GM10847 (cell line): ENCODE data around the gene RHOT1.

Source experiments
- POLR2A ChIP-seq: IDR thresholded peaks from 2 replicates; pipeline ENCODE4 v1.6.1; 2011; ENCODE audit not compliant: insufficient read length; ENCODE audit errors: extremely low read depth

Gene RHOT1

GRCh38 chr17:32264140-32264799 is 122.0 kb downstream of the RHOT1 start:
- TF ChIP-seq POLR2A = no peak

- no peak for TF ChIP-seq POLR2A
These were observed 122.5 kb downstream of the RHOT1 start for GRCh38 chr17:32264823-32265191.

- TF ChIP-seq POLR2A = no peak
These were observed 123.1 kb downstream of the RHOT1 start, which contains the start of gene RHBDL3 for GRCh38 chr17:32265192-32265923. Gene RHBDL3 (plus strand): TSS chr17:32265832. CDS start chr17:32266190, 358 bp downstream.

GRCh38 chr17:32266051-32266388 is 123.7 kb downstream of the RHOT1 start:
- TF ChIP-seq POLR2A = no peak

- TF ChIP-seq POLR2A = no peak
These were observed 124.3 kb downstream of the RHOT1 start for GRCh38 chr17:32266389-32267301.

- TF ChIP-seq POLR2A = no peak
These were observed 125.4 kb downstream of the RHOT1 start for GRCh38 chr17:32267690-32268205.

GRCh38 chr17:32268734-32269288 is 126.5 kb downstream of the RHOT1 start:
- no peak for TF ChIP-seq POLR2A

- no peak for TF ChIP-seq POLR2A
These were observed 127.1 kb downstream of the RHOT1 start for GRCh38 chr17:32269377-32269776.

- no peak for TF ChIP-seq POLR2A
These were observed 129.5 kb downstream of the RHOT1 start for GRCh38 chr17:32271844-32272243.

- no peak for TF ChIP-seq POLR2A
These were observed 131.8 kb downstream of the RHOT1 start for GRCh38 chr17:32274101-32274500.

- TF ChIP-seq POLR2A = no peak
These were observed 132.3 kb downstream of the RHOT1 start for GRCh38 chr17:32274643-32275042.
